GM21737 (cell line): Measurements from ENCODE around the gene PTK6.
"Not testable (repeated sequence)": the region's sequence is repeated elsewhere in the genome, so short reads cannot be mapped to it uniquely, and the experiment has no call there.

Source experiments
- ATAC-seq: cut with Tn5 transposase; IDR thresholded peaks from one replicate; pipeline ENCODE4 v1.9.1; 2021; ENCODE audit warnings: mild to moderate bottlenecking, moderate library complexity; ENCODE audit not compliant: unreplicated experiment

Gene PTK6

DNA sequence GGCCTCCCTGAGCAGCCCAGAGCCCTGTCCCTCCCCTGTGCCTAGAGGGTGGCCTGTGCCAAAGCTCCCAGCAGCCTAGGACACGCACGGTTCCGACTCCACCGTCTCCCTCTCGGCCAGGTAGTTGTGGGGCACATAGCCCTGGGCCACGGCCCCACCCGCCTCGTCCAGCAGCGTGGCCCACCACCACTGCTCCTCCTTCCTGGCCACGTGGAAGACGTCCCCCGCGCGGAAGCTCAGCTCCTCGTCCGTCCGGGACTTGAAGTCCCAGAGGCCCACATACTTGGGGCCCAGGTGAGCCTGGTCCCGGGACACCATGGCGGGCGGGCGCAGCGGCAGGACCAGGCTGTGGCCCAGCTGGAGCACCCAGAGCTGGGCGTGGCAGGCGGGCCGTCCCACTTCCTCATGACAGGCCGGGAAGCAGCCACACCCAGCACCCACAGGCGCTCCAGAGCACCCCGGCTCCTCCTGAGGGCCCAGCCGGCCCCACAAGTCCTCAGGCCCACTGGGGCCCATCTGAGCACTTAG, at the start of gene PTK6:
Gene PTK6, minus strand, starts transcription at position 380 of the 528 bp plus-strand sequence. Its CDS starts 62 bp downstream, at position 318.
- peak; percentile 5 for ATAC-seq

DNA sequence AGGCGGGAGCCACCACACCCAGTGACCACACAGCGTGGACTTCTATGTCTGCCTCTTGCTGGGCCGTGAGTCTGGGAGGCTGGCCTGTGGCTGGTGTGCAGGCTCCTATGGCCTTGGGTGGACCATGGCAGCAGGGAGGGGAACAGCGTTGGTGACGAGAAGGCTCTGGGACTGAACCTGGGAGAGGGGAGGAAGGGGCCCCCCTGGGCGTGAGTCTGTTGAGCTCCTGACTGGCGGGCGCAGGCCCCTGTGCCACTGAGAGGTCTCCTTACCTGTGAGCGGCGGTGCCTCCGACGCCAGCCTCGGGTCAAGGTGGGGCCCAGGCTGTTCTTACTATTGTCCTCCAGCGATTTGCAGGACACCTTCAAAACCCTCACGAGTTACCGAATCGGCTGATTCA, 49.6 kb upstream of the PTK6 start:
- ATAC-seq = no peak

DNA sequence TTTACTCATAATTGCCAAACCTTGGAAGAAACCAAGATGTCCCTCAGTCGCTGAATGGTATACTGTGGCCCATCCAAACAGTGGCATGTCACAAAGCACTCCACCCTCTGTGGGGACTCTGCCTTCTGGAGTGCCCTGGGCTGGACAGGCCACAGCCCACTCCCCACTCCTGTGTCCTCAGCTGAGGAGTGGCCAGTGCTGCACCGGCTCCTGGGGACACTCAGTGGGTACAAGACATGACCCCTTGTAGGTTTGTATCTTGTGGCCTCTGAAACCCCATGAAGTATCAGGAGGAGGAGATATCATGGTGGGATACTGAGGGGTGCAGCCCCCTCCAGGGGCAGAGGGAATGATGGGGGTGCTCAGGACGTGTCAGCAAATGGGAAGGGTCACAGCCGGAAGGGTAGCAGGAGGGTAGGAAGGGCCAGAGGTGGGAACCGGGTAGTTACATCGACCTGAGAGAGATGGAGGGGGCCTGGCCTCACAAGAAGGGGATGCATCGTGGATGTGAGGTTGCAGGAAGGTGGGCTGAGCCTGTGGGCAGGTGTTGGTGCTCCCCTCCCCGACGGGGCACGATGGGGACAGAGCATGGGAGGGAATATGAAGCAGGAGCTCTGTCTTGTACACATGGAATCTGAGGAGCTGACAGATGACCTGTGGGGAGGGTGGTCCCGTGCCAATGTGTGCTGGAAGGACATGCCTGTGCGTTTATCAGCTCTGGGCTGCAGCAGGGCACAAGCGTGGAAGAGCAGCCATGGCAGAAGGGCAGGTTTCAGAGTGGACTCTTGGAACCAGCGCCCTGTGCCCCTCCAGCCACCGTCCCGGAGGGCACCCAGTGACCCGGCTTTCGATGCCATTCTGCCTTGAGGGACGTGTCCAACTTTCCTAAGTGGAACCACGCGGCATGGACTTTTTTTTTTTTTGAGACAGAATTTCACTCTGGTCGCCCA, 48.7 kb upstream of the PTK6 start:
- ATAC-seq = no peak

DNA sequence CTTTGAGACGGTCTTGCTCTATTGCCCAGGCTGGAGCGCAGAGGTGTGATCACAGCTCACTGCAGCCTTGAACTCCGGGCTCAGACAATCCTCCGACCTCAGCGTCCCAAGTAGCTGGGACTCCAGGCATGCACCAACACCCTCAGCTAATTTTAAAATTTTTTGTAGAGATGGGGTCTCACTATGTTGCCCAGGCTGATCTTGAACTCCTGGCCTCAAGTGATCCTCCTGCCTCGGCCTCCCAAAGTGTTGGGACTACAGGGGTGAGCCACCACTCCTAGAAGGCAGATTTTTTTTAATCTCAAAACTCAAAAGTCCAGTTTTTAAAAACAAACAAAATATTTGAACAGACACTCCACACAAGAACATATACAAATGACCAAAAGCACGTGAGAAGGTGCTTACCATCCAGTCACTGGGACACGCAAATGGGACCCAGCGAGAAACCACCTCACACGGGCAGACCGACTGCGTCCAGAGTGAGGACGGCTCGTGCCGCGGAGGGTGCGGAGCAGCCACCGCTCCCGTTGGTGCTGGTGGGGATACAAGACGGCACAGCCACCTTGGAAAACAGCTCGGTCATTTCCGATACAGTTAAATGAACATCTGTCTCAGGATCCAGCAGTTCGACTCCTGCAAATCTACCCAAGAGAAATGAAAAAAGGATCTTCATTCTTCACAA, 45.3 kb upstream of the PTK6 start:
- ATAC-seq = no peak

DNA sequence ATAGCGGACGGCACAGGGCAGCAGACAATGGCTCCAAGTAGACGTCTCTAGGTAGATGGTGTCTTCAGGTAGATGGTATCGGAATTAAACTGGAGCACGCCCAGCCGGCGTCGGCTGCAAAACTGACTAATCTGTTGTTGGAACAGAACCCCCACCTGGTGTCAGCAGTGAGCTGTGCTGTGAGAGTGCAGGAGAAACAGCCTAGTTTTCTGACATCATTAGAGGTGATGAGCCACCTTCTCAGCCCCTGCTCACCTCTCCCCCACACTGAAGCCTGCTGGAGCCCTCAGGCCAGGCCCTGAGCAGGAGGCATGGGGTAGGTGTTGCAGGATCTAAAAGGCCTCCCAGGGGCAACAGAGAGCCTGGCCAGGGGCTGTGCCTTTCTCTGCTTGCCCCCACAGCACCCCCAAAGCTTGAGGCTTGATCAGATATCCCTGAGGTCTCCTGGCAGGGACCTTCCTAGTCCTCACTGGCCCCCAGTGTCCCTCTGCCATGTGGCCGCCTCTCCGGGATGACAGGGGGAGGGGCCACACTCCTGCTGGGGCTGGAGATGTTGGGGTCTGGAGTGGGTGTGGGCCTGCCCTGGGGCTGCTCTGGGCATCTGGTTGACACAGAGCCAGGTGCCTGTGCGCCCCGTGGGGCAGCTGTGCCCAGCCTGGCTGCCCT, 43.8 kb upstream of the PTK6 start:
- ATAC-seq = no peak

DNA sequence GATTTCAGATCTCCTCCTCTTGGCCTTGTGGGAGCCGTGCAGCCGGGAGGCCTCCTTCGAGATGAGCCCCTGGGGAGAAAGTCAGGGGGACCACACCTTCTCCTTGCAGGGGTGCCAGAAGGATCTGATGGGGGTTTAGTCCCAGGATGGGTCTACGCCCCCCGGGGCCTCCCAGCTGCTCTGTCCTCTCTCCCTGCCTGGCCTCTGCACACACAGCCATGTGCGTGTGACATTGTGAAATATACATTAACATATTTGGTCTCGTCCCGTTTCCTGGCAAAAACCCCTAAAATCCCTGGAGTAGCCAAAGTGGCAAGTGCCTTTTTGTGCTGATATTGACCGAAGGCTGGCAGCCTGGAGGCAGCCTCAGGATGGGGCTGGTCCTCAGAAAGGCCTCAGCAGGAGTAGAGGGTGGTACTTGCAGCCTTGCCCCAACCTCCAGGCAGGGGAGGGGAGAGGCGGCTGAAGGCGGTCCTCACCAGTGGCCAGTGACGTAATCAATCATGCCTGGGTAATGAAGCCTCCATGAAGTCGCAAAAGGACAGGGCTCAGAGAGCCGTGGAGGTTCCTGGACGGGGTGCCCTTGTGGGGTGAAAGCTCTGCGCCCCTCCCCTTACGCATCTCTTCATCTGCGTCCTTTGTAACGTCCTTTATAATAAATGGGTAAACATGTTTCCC, 42.0 kb upstream of the PTK6 start:
- no peak for ATAC-seq

DNA sequence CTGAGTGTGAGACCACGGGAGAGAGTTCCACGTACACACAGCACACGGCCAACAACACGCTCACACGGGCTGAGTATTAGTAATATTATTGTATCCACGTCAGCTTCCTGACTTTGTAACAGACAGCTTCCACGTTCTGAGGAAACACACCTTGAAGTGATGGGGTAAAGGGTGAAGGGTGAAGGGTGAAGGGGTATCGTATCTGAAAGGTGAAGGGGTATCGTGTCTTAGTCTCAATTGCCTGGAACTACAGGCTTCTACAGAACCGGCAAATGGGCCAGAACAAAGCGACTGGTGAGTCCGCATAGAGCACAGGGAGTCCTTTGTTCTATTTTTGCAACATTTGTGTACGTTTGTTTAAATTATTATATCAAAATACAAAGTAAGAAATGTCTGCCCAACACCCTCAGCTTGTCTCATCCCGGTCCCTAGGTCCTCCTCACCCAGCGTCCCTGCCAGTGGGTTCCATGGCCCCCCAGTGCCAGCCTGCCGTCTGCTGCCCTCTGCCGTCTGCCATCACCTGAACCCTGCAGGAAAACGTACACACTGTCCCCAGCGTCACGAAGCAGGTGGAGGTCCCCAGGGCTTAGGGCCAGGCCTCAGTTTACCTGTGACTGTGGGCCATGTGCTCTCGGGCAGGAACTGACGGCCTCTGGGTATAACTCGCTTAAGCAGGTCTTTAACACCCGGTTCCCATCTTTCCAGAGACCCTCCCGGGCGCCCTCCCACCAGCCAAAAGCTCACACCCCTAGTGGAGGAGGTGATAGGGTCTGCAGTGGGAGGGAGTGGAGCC, 41.2 kb upstream of the PTK6 start:
- no peak for ATAC-seq

DNA sequence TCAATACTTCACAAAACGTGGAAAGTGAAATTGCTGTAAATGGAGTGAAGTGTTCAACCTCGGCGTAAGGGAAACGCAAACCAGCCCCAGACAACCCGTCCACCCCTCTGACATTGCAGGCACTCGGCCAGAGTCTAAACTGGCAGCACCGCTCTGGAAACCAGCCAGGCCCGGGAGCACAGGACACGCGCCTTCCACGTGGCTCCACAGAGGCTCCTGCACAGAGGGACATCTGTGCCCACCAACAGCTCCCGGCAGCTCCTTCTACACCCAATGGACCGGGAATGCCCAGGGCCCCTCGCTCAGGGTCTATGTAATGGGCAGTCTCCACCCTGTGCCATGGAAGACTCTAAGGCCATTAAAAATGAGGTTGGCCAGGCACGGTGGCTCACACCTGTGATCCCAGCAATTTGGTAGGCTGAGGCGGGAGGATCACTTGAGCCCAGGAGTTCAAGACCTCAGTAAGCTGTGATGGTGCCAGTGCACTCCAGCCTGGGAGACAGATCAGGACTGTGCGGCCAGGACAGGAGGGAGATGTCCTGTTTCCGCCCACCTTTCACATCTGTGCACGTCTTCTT, 40.2 kb upstream of the PTK6 start:
- ATAC-seq = no peak

DNA sequence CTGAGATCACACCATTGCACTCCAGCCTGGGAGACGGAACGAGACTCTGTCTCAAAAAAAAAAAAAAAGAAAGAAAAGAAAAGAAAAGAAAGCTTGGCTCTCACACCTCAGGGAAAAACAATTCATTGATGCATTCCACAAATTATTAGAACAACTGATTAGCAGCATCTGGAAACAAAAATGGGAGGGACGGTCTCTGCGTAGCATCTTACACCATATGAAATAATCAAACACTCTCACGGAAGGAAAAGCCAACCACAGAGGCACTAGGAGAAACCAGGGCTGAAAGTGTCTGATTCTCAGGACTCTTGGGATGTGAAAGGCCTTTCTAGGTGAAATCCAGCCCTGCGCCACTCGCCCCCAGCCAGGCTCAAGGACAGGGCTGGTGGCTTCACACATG, 39.1 kb upstream of the PTK6 start:
- no peak for ATAC-seq

DNA sequence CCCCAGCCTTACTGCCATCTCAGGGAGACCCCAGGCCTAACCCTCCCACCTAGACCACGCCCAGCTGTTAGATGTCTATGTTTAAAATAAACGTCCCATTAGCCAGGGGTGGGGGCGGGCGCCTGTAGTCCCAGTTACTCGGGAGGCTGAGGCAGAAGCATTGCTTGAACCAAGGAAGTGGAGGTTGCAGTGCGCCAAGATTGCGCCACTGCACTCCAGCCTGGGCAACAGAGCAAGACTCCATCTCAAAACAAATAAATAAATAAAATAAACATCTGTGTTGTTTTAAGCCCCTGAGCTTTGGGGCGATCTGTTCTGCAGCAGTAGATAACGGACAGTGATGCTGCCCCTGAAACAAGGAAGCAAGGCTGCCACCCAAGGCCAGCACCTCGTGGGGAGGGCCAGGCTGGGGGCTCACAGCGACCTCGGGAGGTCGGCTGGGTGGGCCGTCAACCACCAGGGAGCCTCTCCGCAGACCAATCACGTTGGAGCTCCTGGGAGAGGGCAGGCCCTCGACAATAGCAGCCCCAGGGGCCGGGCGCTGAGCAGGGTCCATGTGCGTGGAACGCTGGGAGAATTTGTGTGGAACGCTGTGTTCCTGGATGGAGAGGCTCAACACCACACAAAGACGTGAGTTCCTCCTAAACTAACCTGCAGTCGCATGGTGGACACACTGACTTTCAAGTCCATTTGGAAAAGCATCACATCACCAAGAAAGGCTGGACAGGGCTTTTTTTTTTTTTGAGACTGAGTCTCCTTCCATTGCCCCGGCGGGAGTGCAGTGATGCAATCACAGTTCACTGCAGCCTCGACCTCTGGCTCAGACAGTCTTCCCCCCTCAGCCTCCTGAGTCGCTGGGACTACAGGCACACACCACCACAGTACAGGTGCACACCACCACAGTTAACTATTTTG, 37.9 kb upstream of the PTK6 start:
- ATAC-seq = no peak

DNA sequence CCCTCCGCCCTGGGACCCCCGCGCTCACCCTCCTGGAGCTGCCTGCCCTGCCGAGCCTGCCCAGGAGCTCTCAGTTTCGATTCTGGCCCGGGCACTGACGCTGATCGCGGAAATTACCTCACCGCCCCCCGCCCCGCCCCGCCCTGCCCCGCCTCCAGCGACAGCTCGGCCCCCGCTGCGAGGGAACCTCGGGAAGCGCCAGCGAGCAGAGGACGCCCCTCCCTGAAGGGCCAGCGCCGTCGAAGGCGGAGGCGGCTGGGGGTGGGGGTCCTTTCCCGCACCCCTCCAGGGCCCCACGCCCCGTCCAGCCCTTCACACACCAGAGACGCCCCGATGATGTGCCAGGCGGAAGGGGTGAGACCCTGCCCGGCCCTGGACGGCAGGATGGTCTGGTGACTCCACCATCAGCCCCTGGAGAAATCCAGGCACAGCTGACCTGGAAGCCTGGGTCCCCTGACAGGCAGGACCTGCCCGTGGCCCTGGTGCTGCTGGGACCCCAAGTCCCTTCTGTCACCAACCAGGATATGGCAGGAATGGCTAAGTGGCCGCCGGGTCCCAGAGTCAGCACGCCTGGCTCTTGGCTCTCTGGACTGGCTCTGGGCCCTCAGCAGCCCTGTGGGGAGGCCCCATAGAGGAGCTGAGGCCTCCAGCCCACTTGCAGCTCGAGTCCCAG, 37.1 kb upstream of the PTK6 start, which contains the start of gene HELZ2:
Gene HELZ2, minus strand, starts transcription at position 84 of the 673 bp plus-strand sequence. CDS start 1,854 bp downstream, outside the sequence.
- peak; percentile 59 for ATAC-seq

DNA sequence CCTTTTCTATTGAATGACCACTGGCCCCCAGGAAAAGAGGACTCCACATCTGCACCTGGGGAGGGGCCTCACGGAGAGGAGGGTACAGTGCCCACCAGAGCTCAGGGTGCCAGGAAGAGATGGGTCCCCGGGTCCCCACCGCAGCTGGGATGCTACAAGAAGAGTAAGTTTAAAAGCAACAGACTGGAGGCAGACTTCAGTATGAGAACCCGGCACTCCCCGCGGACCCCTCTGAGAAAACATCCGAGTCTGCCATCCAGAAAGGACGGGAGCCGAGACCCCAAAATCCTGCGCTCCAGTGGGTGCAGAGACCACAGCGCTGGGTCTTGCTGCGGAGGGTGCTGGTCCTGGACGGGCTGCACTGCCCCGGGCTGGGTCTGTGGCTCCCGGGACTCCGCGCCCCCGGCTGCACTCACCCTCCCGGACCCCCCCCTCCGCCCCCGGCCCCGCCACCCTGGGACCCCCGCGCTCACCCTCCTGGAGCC, 36.5 kb upstream of the PTK6 start:
- no peak for ATAC-seq

DNA sequence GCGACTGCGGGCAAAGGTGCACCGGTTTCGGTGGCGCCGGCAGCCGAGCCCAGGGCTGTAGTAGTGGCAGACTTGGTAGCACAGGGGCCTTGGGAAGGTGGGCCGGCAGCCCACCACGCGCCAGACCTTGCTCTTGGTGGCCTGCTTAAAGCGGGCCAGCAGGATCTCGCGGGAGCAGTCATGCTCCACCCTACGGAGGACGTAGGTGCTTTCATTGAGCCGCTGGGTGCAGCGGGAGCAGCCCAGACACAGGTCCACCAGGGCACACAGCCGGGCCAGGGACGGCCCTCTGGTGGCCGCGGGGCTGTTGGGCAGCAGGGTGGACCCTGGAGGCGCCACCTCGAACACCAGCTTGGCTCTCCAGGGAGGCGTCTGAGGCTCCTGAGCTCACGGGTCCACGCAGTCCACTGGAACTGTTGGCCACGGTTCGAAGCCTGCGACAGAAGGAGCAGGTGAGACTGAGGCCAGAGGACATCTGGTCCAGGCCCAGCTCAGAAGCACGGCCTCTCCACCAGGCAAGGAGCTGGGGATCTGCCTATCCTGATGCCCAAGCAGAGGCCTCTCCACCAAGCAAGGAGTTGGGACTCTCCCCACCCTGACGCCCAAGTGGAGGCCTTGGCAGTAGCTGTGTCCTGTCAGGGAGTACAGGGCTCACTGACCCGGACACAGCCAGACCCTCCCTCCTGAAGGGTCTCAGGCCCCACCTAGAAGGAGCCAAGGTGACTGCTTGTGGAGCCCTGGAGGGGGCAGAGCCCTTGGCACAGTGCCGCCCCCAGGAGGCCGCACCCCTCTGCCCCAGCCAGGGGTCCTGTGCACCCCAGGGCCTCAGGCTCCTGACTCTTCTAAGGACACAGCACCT, 35.8 kb upstream of the PTK6 start:
- no peak for ATAC-seq

DNA sequence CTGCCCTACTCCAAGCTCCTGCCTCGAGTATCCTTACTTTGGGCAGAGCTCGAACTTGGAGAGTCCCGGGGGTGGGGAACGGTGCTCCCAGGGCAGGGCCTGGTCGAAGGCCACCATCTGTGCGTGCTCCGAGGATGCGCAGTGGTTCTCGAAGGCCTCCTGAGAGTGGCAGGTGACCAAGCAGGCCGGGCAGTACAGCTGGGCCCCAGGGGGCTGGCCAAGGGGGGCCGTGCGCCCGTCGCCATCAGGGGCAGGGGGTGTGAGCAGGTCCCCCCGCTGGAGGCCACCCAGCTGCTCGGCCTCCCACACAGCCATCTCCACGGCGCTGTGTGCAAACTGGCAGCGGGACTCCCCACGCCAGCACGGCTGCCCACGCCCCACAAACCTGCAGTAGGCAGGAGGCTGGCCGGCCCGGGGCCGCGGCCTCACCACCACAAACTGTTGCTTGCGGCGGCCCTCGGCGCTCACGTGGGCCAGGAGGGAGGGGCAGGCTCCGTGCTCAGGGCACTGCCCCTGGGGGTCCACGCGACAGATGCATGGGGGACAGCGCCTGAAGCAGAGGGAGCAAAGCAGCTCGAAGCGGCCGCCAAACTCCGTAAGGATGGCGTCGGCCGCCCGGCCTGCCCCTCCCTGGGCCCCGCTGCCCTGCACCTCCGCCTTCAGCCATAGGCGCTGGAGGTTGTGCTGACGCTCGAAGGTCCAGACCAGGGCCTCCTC, 35.1 kb upstream of the PTK6 start:
- ATAC-seq = no peak

DNA sequence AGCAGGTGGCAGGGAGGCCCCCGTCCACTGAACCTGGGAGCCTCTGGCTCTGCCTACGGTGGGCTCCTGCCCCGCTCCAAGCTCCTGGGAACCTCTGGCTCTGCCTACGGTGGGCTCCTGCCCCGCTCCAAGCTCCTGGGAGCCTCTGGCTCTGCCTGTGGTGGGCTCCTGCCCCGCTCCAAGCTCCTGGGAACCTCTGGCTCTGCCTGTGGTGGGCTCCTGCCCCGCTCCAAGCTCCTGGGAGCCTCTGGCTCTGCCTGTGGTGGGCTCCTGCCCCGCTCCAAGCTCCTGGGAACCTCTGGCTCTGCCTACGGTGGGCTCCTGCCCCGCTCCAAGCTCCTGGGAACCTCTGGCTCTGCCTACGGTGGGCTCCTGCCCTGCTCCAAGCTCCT, 33.9 kb upstream of the PTK6 start:
- ATAC-seq = not testable (repeated sequence)
